NT2/D1 (cell line): ENCODE measurements around the gene UNC13C.

Experiments used
- SUZ12 ChIP-seq: IDR thresholded peaks from 2 replicates; pipeline ENCODE4 v1.6.1; 2011; ENCODE audit not compliant: insufficient read length, insufficient read depth; ENCODE audit errors: extremely low read depth
- YY1 ChIP-seq: IDR thresholded peaks from 2 replicates; pipeline ENCODE4 v1.6.1; 2011; ENCODE audit not compliant: insufficient read length, insufficient read depth
- ZNF274 ChIP-seq: IDR thresholded peaks from 2 replicates; pipeline ENCODE4 v1.6.1; 2011; ENCODE audit warnings: mild to moderate bottlenecking, low read depth, low read length

- TF ChIP-seq YY1 (no peak), SUZ12 (no peak), ZNF274 (no peak)
Measured at GRCh38 chr15:54208786-54209185, 230.5 kb downstream of the UNC13C start.
